IPS-18c (cell line): ENCODE data around the gene MRPL32.
"Not testable (repeated sequence)": the region's sequence is repeated elsewhere in the genome, so short reads cannot be mapped to it uniquely, and the experiment has no call there.

Experiments
- H3K4me3 ChIP-seq: 2 replicates; pipeline ENCODE4 v1.7.0; 2013; ENCODE audit warnings: low read depth, mild to moderate bottlenecking, low read length, moderate library complexity; ENCODE audit not compliant: insufficient read depth
- H3K9me3 ChIP-seq: one replicate; pipeline ENCODE4 v1.6.1; 2013; ENCODE audit warnings: mild to moderate bottlenecking, low read length, moderate library complexity; ENCODE audit not compliant: control insufficient read depth, insufficient read depth

Gene MRPL32

DNA sequence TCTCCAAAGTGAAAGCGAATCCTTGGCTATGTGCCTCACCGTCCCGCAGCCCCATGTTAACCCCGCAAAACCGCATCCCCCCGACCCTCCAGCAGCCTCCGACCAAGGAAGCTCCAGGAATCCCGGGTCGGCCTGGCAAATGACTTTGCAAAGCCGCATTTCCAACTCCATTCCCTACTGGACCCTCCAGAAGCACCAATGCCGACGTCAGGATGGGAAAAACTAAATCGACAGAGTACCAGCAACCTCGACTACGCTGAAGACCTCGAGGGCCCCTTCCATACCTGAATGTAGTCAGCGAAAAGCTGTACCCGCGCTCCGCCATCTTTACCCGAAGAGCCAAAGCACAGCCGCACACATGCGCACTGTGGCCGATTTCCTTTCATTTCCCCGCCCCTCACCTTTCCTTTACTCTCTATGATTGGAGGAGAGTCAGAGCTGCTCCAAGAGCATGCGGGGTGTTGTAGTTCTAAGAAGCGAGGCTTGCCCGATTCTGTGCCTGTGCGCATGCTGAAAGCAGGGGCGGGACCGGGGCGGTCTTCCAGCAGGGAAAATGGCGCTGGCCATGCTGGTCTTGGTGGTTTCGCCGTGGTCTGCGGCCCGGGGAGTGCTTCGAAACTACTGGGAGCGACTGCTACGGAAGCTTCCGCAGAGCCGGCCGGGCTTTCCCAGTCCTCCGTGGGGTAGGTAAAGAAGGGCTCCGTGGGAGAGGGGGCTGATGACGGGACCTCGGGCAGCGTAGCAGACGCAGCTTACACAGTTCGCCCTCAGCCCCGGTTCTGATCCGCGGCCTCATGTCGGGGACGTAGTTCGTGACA lies at the start of gene MRPL32, which contains the start of gene PSMA2:
TSS of gene MRPL32 (plus strand) at position 543 of the 818 bp plus-strand sequence. CDS start at position 554, 11 bp downstream.
TSS of gene PSMA2 (minus strand) at position 341 of the 818 bp plus-strand sequence. CDS start at position 325, 16 bp downstream.
- H3K4me3 ChIP-seq: peak within 1 kb of the TSS; percentile 92
- H3K9me3 ChIP-seq: no peaks in the 10 kb centered on the region

DNA sequence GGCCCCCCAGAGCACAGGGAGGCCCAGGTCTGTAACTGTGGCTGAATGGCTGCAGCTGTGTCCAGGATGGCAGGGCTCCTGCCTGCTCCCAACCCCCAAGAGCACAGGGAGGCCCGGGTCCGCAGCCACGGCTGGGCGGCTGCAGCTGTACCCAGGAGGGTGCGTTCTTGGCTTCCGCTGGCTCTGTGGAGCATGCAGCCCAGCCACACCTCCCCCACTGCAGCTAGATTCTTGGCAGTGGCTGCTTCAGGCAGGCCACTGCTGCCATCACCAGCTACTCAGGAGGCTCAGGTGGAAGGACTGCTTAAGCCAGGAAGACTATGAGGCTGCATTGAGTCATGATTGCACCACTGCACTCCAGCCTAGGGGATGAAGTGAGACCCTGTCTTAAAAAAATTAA lies 48.2 kb upstream of the MRPL32 start:
- H3K9me3 ChIP-seq: no peaks in the 10 kb centered on the region
- no peak overlapping the region for H3K4me3 ChIP-seq

DNA sequence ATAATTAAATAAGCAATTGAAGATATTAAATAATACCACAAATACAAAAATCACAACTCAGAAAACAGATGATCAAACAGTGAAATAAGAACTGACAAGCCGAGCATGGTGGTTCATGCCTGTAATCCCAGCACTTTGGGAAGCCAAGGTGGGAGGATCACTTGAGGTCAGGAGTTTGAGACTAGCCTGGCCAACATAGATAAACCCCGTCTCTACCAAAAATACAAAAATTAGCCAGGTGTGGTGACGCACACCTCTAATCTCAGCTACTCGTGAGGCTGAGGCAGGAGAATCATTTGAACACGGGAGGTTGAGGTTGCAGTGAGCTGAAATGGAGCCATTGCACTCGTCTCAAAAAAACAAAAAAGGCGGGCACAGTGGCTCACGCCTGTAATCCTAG lies 47.0 kb upstream of the MRPL32 start:
- H3K9me3 ChIP-seq, H3K4me3 ChIP-seq: not testable (repeated sequence)

DNA sequence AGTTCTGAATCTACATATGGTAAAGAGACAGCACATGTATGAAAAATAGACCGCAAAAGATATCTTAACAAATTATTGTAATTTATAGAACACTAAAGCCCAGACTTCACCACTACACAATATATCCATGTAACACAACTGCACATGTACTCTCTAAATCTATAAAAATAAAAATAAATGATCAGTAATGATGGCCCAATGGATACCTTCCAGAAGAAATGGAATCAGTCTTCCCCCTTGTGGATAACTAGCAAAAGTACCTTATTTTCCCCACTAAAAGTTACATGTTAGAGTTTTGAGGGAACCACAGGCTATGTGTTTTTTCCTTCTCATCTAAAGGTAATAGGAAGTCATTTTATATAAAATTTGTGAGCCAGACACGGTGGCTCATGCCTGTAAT lies 46.0 kb upstream of the MRPL32 start:
- Histone ChIP-seq H3K4me3 (no peak overlapping the region), H3K9me3 (no peaks in the 10 kb centered on the region)

DNA sequence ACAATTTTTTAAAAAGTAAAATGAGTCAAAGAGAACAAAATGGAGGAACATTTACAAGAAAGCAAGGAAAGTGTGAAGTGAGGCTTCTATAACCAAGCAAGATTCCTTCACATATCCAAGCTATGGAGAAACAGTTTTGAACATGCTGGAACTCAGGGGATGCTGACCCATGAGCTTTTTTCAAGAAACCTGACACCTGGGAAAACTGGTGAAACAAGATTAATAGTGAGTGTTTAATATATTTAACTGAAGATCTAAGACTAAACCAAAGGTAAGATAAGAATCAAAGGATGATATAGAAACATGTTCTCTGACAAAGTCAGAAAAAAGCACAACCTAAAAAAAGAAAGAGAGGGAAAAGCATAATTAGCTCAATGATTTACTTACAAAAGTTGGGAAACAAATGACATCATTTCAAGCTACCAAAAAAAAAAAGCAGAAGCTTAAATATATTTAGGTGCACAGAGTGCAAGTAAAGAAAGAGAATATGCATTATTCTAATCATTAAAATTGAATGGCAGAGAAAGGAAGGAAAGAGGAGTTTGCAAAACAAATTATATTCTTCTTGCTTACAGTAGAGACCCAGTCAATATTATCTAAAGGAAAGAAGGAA lies 45.2 kb upstream of the MRPL32 start:
- no peak overlapping the region for H3K4me3 ChIP-seq

DNA sequence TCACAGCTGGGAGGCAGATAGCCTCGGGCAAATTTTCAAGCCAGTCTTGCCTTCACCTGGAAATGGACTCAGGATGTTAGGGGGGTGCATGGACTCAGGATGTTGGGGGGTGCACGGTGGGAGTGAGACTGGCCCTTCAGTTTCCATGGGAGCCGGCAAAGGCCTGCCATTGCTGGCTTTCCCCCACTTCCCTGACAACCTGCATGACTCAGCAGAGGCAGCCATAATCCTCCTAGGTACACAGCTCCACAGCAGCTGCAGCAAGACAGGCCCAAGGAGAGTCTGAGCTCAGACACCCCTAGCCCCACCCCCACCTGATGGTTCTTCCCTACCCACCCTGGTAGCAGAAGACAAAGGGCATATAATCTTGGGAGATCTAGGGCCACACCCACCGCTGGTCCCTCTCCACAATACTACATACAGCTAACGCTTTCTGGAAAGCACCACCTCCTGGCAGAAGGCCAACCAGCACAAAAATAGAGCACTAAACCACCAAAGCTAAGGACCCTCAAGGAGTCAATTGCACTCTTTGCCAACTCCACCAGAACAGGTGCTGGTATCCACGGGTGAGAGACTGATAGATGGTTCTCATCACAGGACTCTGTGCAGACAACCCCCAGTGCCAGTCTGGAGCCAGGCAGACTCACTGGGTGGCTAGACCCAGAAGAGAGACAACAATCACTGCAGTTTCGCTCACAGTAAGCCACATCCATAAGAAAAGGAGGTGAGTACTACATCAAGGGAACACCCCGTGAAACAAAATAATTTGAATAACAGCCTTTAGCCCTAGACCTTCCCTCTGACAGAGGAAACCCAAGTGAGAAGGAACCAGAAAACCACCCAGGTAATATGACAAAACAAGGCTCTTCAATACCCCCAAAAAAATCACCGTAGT lies 38.6 kb upstream of the MRPL32 start:
- no peak overlapping the region; the same call in 1 of the 2 replicates for H3K4me3 ChIP-seq

More for the DNA sequence above, 45.2 kb upstream of the MRPL32 start:
- H3K9me3 ChIP-seq: no peaks in the 10 kb centered on the region

DNA sequence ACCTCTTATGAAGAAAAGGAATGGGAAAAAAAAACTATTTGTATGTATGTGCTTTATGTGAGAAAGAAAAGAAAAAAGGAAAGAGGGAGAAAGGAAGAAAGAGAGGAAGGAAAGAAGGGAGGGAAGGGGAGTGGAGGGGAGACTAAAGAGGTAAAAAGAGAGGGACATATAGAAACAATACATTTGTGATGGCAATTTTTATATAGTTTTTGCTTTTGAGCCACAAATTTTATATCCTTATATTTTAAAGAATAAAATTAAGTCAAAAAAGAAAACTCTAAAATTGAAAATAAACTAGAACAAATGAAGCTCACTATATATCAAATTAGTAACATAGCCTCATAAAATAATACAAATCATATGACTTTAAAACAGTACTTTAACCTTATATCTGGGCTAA lies 31.3 kb upstream of the MRPL32 start:
- no peaks in the 10 kb centered on the region for H3K9me3 ChIP-seq
- H3K4me3 ChIP-seq: no peak overlapping the region

More for the DNA sequence above, 38.6 kb upstream of the MRPL32 start:
- no peaks in the 10 kb centered on the region for H3K9me3 ChIP-seq

DNA sequence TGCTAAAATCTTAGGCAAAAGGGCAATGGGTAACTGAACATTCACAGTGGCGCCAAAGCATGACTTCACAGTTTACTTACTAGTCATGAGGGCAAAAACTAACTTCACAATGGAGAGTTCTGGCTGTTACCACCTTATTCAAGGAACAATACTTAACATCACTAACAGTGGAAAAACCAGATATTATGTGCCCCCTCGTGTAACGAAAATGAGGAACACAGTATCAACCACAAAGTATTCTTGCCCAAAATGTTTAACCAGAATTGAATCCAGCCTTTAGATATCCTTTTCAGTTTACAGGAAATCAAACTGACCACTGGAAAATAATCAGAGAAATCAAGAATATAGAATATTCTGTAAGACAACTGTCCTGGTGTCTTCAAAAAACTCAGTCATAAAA lies 29.8 kb upstream of the MRPL32 start:
- Histone ChIP-seq H3K9me3 (no peaks in the 10 kb centered on the region), H3K4me3 (no peak overlapping the region)

DNA sequence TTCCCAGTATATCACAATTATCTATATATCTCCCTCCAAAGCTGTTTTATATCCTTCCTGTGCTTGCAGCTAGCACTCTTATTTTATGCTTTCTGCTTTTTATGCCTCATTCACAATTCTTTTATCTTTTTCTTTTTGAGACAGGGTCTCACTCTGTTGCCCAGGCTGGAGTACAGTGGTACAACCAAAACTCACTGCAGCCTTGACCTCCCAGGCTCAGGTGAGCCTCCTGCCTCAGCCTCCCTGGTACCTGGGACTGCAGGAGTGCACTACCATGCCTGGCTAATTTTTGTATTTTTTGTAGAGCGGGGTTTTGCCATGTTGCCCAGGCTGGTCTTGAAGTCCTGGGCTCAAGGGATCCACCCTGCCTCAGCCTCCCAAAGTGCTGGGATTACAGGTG lies 26.0 kb upstream of the MRPL32 start:
- Histone ChIP-seq H3K9me3 (no peaks in the 10 kb centered on the region), H3K4me3 (no peak overlapping the region)

DNA sequence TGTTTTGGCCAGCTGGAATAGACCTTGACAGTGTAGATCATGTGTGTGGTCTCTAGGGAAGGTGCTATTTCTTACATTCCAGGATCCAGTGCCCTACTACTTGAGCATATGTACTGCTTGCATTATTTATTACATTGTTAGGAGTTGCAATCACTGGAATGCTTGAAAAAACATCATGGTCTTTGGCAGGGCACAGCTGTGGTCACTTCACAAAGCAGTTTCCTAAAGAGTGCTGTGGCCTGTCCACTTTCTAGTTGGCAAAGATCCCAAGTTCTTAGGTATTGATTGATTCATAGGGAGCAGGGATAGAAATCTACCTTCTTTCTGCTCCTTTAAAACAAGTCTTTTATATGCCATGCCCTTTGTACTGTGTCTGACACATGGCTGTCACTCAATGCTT lies 24.9 kb upstream of the MRPL32 start:
- no peaks in the 10 kb centered on the region for H3K9me3 ChIP-seq
- no peak overlapping the region for H3K4me3 ChIP-seq

DNA sequence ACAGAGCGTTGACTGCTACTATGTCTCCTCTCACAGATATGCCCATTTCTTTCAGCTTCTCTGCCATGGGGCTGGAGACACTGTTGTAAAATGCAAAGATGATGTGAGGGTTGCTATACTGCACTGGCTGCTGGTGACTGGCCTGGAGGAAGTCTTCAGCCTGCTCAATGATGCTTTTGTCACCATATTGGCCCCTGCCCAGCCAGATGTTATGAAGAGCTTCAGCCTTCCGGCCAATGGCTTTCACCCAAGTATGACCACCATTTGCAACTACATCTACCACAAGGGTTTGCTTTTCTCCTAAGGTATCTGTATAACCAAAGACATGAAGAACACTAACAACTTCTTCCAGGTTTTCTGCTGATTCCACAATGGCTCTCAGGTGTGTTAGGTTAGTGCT lies 21.9 kb upstream of the MRPL32 start:
- no peak overlapping the region for H3K4me3 ChIP-seq
- H3K9me3 ChIP-seq: no peaks in the 10 kb centered on the region

DNA sequence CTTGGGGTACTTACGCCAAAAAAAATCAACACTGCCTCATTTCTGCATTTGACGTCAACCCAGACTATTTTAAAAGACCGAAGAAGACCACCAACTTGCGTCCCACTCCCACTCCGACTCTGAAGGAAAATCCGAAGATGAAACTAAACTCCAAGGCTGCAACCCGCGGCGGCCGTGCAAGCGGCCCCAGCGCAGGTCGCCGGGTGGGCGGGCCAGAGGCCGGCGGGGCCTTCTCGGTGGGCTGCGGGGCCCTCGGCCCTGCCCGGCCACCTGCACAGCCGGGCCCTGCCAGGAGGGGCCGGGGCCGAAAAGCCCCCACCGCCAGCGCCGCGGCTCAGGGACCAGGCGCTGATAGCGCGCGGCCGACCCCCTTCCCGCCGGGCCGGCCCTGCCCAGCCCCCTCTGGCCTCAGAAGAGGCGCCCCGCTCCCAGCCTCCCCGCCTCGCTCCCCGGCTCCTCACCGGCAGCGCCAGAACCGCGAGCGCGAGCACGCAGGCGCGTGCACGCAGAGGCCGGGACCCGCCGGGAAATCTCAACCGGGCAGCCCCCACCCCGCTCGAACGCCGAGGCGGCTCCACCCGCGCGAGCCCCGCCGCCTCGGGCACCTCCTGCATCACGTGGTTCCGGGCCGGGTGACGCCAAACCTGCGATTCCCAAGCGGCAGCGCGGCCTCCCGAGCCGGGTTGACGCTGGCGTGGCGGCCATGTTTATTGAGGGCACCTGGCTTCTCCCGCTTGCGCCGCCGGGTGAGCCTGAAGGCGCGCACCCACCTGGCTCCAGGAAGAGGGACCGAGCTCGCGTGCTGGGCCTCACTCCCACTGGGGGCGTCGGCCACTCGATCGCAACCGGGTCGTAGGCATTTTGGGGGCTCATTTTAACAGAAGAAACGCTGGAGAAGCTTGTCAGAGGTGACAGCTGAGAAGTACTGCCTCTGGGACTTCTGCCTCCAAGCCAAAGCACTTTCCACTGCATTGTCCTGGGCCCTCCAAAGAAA lies 20.4 kb upstream of the MRPL32 start, which contains the start of gene C7orf25:
TSS of gene C7orf25 (minus strand) at position 617 of the 994 bp plus-strand sequence. CDS start 1,170 bp downstream, outside the sequence.
- H3K4me3 ChIP-seq: peak within 1 kb of the TSS; percentile 57
- H3K9me3 ChIP-seq: no peaks in the 10 kb centered on the region

DNA sequence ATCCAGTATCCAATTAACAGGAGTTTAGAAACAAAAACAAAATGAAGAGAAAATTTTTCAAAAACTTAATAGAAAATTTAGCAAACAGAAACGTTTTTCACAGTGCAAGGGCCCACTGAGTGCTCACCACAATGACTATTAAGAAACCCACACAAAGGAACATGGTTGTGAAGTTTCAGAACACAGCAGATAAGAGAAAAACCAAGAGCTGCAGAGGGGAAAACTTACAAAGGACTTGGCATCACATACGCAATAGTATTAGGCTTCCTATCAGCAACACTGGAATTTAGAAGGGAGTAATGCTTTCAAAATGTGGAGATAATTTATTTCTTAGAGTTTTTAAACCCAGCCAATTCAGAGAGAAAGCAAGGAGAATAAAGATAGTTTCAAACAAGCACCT lies 18.6 kb upstream of the MRPL32 start:
- no peaks in the 10 kb centered on the region for H3K9me3 ChIP-seq
- no peak overlapping the region for H3K4me3 ChIP-seq

DNA sequence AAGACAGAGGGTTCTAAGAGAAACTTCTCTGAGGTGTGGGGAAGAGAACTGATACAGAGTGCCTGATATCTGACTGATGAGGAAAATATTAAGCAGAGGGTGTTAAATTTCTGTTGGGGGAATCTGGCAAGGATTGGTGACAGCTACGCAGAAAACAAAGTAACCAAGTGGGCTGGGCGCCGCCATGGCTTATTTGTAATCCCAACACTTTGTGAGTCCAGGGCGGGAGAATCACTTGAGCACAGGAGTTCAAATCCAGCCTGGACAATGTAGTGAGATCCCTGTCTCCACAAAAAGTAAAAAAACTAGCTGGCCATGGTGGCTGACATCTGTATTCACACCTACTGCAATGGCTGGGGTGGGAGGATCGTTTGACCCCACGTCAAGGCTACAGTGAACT lies 18.2 kb upstream of the MRPL32 start:
- H3K9me3 ChIP-seq: no peaks in the 10 kb centered on the region
- no peak overlapping the region for H3K4me3 ChIP-seq

DNA sequence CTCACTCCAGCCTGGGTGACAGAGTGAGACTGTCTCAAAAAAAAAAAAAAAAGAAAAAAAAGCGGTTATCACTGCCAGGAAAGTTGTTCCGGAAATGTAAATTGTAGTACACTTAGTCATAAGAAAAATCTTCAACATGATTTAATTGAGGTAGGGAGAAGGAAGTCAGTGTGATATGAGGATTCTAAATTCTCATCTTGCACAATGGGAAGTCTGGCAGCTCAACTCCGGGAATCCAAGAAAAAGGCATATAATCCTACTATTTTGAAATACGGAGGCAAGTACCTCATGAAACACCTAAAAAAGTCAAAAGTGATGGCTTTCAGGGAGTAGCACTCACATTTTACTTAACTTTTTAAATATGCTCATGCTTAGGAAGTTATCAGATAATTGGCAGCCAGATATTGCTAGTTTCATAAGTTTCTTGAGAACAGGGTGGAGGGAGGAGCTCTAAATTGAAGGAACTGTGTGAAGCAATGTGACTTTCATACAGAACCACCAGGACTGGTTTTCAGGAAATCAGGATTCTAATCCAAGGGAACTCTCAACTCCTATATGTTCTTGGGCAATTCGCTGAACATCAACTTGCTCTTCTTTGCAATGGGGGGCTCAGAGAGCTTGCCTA lies 17.6 kb upstream of the MRPL32 start:
- Histone ChIP-seq H3K9me3 (no peaks in the 10 kb centered on the region), H3K4me3 (no peak overlapping the region)

DNA sequence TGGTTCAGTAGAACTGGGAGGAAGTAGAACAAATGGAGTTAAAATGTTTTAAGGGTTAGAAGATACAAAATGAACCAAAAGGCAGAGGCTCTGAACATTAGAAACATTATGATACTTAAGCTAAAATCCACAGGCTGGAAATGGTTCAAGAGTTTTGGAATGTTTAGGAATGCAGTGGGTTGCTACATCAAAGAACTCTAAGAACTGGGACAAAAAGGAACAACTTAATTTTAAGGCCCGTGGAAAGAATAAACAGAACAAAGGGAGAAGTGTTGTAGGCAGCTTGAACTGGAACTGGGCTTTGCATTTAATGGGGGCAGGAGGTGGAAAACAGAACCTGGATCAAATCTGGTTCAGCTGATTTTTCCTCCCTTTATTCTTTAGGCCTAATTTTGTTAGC lies 16.8 kb upstream of the MRPL32 start:
- no peaks in the 10 kb centered on the region for H3K9me3 ChIP-seq
- H3K4me3 ChIP-seq: no peak overlapping the region
